ENCODE data around the gene TRIM69. TPM values are rescaled to one million over a fixed set of nuclear protein-coding genes. Genes with fewer than 3 reads are reported as not detected.

The TRIM69 gene
- total and polyA plus RNA-seq, 2 of the 8 experiments (the other 6 are each of a cell fraction or from before 2014, with no cell fraction given): 4.3 to 6.2 TPM

DNA sequence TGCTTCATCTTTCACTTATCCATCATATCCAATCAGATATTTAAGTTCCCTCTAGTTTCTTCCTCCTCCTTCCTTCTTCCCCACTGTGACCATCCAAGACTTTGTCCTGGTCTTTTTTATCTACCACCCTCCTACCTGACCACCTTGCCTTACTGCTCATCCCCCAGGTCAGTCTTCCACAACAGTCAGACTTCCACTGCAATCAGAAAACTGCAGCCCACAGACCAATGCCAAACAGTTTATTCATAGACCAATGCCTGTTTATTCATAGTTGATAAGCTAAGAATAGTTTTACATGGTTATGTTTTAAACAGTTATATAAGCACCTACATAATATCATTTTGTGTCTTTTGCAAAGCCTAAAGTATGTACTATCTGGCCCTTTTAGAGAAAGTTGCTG, 65.5 kb downstream of the TRIM69 start:
- H3K79me2 ChIP-seq (ENCODE audit: control insufficient read depth in 1 of 2, insufficient read depth in 2 of 2, low read length in 2 of 2): no peaks in the 10 kb centered on the region
- no peak overlapping the region for H2BK12ac ChIP-seq (ENCODE audit: low read depth, low read length)
- H3K23me2 ChIP-seq (ENCODE audit: low read depth, low read length): no peaks in the 10 kb centered on the region
- no peak overlapping the region for H3K4me3 ChIP-seq (ENCODE audit: extremely low read depth in 1 of 4, insufficient read depth in 2 of 4, low read depth in 3 of 4, low read length in 4 of 4)
- H3K27ac ChIP-seq (ENCODE audit: low read depth, low read length): no peak overlapping the region
- no peak overlapping the region for H4K91ac ChIP-seq (replicated peaks; ENCODE audit: insufficient read length, low read length)
- ChIA-PET POLR2A (ENCODE audit: partially characterized antibody) (no interaction called here), CTCF (ENCODE audit: partially characterized antibody) (interaction anchor here (1.9 kb wide), 1 partner anchor 9 kb away, joined by 4 read pairs; no protein-coding TSS in a partner anchor)
- H2BK15ac ChIP-seq (ENCODE audit: low read length): no peak overlapping the region
- no peaks in the 10 kb centered on the region for H3K4me1 ChIP-seq (replicated peaks in 1 of 4; ENCODE audit: control insufficient read depth in 3 of 4, insufficient read depth in 4 of 4, low read length in 3 of 4)
- no peak overlapping the region for H2BK20ac ChIP-seq (ENCODE audit: low read length)
- H3K9me3 ChIP-seq (ENCODE audit: insufficient read depth in 2 of 2, low read depth in 1 of 2, low read length in 1 of 2): no peaks in the 10 kb centered on the region; a peak in 1 of 4 replicates
- no peak overlapping the region for H2BK120ac ChIP-seq (replicated peaks; ENCODE audit: low read depth, low read length)
- no peak overlapping the region for H3K56ac ChIP-seq (replicated peaks; ENCODE audit: insufficient read length, low read depth, low read length)
- no peak overlapping the region for H3K4ac ChIP-seq (replicated peaks; ENCODE audit: insufficient read length, low read depth, low read length)
- no peak overlapping the region for H3K4me2 ChIP-seq (ENCODE audit: insufficient read depth in 1 of 2, low read depth in 2 of 2, low read length in 2 of 2)
- no peak overlapping the region for H2AFZ ChIP-seq (ENCODE audit: low read length)
- H3K36me3 ChIP-seq (ENCODE audit: control insufficient read depth in 2 of 4, insufficient read depth in 4 of 4, low read length in 3 of 4): no peaks in the 10 kb centered on the region
- H3K23ac ChIP-seq (ENCODE audit: insufficient read length): no peak overlapping the region
- no peaks in the 10 kb centered on the region; a peak in 1 of 7 replicates for H3K27me3 ChIP-seq (replicated peaks in 1 of 4; ENCODE audit: control insufficient read depth in 3 of 4, extremely low read depth in 1 of 4, insufficient read depth in 3 of 4, low read length in 3 of 4)
- no peak overlapping the region for H3K9ac ChIP-seq (replicated peaks in 1 of 4; ENCODE audit: extremely low read depth in 1 of 4, low read depth in 3 of 4, low read length in 3 of 4)
- H4K5ac ChIP-seq (ENCODE audit: insufficient read length, low read depth, low read length): no peak overlapping the region
- DNase-seq (ENCODE audit: low read depth in 1 of 2, low spot score in 2 of 2): no peak
- no peak overlapping the region for H2AK5ac ChIP-seq (ENCODE audit: low read depth, low read length)
- no peak overlapping the region for H3K14ac ChIP-seq (ENCODE audit: insufficient read length)
- H2BK5ac ChIP-seq (ENCODE audit: low read depth, low read length): no peak overlapping the region
- FAIRE-seq: no peak
- H3K18ac ChIP-seq (ENCODE audit: extremely low read depth, low read length): no peak overlapping the region
- H4K20me1 ChIP-seq (replicated peaks in 1 of 2; ENCODE audit: control insufficient read depth in 1 of 2, insufficient read depth in 2 of 2, low read length in 2 of 2): no peaks in the 10 kb centered on the region
- H3K79me1 ChIP-seq (ENCODE audit: low read depth, low read length): no peaks in the 10 kb centered on the region
- H4K8ac ChIP-seq (ENCODE audit: extremely low read depth, insufficient read depth, low read length): no peak overlapping the region
- no peak for TF ChIP-seq CHD2 (IDR thresholded peaks at IDR 0.05; ENCODE audit: low read length)
- no peak for TF ChIP-seq SP4 (IDR thresholded peaks at IDR 0.05; ENCODE audit: low read length)
- TF ChIP-seq SP2 (IDR thresholded peaks at IDR 0.05; ENCODE audit: low read length): no peak
- no peak for TF ChIP-seq TAF7 (optimal IDR thresholded peaks at IDR 0.05; ENCODE audit: borderline replicate concordance, low read depth, low read length)
- TF ChIP-seq TBP (IDR thresholded peaks at IDR 0.05; ENCODE audit: low read depth, low read length): no peak
- TF ChIP-seq CEBPB (IDR thresholded peaks at IDR 0.05; ENCODE audit: low read depth, low read length): no peak
- no peak for TF ChIP-seq CBX8 (IDR thresholded peaks at IDR 0.05; ENCODE audit: borderline replicate concordance, low read depth, low read length)
- TF ChIP-seq POLR2AphosphoS5 (IDR thresholded peaks at IDR 0.05; ENCODE audit: low read depth, low read length): no peak
- TF ChIP-seq BRCA1 (IDR thresholded peaks at IDR 0.05; ENCODE audit: low read depth, low read length): no peak
- no peak for TF ChIP-seq ATF2 (IDR thresholded peaks at IDR 0.05; ENCODE audit: low read length)
- TF ChIP-seq KDM5A (IDR thresholded peaks at IDR 0.05; ENCODE audit: low read length): no peak
- no peak for TF ChIP-seq POLR2A (IDR thresholded peaks at IDR 0.05; ENCODE audit: control extremely low read depth in 1 of 2, low read depth in 2 of 2, low read length in 2 of 2)
- no peak for TF ChIP-seq ZNF274 (IDR thresholded peaks at IDR 0.05; ENCODE audit: borderline replicate concordance, extremely low read depth, low read length)
- no peak for TF ChIP-seq FOSL1 (IDR thresholded peaks at IDR 0.05; ENCODE audit: insufficient read depth, low read depth, low read length)
- TF ChIP-seq RXRA (IDR thresholded peaks at IDR 0.05; ENCODE audit: insufficient read depth, low read depth, low read length): no peak
- TF ChIP-seq NANOG (IDR thresholded peaks at IDR 0.05; ENCODE audit: insufficient read depth, low read depth, low read length, poor library complexity, severe bottlenecking): no peak

Data from H1 (cell line).